Adipose tissue (tissue), 3 donors: ENCODE data around the gene CREM. TPM values are rescaled to one million over a fixed set of nuclear protein-coding genes. Genes with fewer than 3 reads are reported as not detected.
"Not testable (repeated sequence)": the region's sequence is repeated elsewhere in the genome, so short reads cannot be mapped to it uniquely, and the experiment has no call there.

Experiments
- H3K27ac ChIP-seq: one replicate; pipeline ENCODE4 v1.5.1; 2013; ENCODE audit warnings: low read depth, low read length
- WGBS, 3 donors: extraction: QIAGEN DNeasy Blood & Tissue Kit; methylation state at CpG; one replicate each; pipeline ENCODE4 v1.1.7; 2013; 5-methylcytosine and 5-hydroxymethylcytosine counted together
- polyA plus RNA-seq, 3 donors: library from polyadenylated mRNA; stranded (reverse); fragments of 200-250 nt; gene quantifications; one replicate each; pipeline ENCODE4 v1.2.3, GENCODE V29; 2013
- donor health status: healthy with polysubstance abuse.
- donor health status: Bipolar disorder and iron deficiency.
- donor health status: healthy.

CREM gene
- polyA plus RNA-seq, 3 donors, result 16.6 to 143 (median 75.4) TPM

DNA sequence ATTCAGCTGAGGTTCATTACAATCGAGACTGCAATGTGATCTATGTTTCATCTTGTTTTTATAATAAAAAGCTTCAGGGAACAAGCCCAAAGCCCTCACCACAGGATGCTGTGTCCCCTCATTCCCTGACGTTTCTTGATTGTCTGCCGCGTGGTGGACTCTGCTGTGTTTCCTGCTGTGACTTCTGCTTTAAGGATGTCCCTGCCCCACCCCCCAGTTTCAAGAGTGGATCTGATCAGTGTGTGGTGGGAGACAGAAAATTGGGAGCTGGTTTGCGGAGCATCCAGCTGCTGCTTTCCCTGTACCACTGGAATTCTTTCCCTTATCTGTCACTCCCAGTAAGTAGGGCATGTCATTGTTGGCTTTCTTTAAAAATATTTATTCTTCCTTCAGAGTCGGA, 86.2 kb downstream of the CREM start:
- 52 to 75% (median 54%) methylated on average over 6 of the region's 6 CpGs for WGBS, 3 donors
- no peak overlapping the region for H3K27ac ChIP-seq

DNA sequence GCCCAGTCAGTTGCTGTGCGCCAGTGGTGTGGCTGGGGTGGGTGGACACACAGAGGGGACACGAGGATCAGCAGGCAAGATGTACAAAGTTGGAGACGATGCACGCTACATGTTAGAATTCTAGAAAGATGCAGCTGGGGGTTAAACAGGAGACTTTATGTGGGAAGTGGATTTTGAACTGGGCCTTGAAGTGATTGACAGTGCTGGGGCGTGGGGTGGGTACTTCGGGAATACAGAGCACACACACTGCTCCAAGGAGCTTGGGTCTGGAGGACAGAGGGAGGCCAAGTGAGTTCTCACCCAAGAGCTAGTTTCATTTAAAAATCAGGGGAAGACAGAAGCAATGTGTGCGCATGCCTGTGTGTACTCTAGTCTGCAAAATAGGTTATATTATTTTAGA, 87.1 kb downstream of the CREM start:
- WGBS, 3 donors, result 81 to 95% (median 95%) methylated on average over 7 of the region's 7 CpGs
- H3K27ac ChIP-seq, result no peak overlapping the region

DNA sequence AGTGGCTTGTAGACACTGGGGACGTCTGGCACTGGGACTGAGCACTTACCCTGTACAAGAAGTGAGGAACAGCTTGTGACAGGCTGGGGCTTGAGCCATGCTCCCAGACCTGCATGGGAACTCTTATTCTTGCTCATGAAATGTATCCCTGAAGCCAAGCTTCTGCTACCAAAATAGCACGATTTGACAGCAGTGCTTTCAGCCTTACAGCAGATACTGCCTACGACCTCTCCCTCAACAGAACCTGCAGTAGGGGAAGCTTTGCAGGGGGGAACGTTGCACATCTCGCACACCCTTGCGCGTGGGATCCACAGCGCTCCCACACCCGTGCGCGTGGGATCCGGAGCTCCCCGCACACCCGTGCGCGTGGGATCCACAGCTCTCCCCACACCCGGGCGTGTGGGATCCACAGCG, 88.0 kb downstream of the CREM start:
- 88 to 95% (median 94%) methylated on average over 17 to 19 of the region's 19 CpGs for WGBS, 3 donors
- H3K27ac ChIP-seq, result no peak overlapping the region

DNA sequence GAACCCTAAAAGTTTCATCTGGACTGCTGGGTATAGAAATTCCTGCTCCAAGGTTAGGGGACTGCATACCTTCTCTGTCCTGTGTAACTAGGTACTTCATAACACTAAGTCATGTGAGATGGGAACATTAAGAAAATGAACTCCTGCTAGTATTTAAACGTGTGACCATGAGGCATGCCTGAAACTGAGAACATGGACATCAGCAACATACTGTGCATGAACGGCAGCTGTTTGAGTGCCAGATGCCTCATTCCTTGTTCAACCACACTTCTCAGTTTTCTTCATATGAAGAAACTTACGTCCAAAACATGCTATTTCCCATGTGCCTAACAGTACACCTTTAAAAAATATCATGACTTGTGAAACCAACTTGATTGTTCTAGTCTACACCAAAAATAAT, 88.5 kb downstream of the CREM start:
- 66 to 83% (median 79%) methylated on average over 3 of the region's 3 CpGs for WGBS, 3 donors
- no peak overlapping the region for H3K27ac ChIP-seq

DNA sequence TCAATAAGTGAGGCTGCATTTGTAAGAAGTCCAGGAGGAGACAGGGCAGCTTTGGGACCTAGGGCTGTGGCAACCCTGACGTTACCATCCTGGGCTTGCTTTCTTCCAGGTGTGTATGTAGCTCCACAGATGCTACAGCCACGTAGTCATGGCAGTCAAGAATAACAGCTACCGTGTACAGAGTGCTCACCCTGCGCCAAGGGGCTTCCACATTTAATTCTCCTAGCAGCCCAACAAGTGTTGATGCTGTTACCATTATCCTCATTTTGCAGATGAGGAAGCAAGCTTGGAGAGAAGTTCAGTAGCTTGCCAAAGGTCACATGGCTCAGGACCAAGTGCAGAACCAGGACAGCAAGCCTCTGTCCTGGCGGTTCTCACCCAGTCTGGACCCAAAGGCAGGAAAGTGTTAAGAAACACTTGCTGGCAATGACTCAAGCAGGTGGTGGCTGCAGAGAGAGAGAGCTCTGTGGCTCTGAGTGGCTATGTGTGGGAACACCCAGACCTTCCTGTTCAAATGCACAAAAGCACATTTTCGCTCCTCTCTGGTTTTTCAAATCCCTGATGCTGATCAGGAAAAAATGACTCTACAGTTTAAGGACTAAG, 89.8 kb downstream of the CREM start:
- 46 to 51% (median 49%) methylated on average over 6 of the region's 6 CpGs for WGBS, 3 donors
- no peak overlapping the region for H3K27ac ChIP-seq

DNA sequence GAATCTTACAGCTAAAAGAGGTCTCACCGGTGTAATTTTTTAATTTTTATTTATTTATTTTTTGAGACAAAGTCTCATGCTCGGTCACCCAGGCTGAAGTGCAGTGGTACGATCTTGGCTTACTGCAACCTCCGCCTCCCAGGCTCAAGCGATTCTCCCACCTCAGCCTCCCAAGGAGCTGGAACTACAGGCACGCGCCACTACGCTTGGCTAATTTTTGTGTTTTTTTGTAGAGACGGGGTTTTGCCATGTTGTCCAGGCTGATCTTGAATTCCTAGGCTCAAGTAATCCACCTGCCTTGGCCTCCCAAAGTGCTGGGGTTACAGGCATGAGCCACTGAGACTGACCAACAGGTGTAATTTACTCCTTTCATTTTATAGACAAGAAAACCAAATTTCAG, 90.3 kb downstream of the CREM start:
- H3K27ac ChIP-seq, result not testable (repeated sequence)
- WGBS, 3 donors, result 73 to 84% (median 79%) methylated on average over 9 of the region's 9 CpGs

DNA sequence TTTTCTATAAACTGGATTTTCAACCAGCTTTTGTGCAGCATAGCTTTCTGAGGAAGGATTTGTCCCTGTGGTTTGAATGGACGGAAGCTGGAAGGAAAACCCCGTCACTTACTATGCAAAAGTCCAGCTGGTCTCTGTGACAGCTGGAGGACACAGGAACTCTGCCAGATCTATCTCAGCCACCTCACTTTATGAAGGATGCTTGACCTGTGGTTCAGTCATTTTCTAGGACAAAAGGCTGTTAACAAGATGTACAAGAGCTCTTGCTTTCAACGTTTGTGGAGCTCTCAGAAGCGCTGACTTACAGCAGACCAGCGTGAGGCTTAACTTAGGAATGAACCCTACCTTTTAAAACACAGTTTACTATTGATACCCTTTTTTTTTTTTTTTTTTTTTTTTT, 90.8 kb downstream of the CREM start:
- no peak overlapping the region for H3K27ac ChIP-seq
- 42 to 70% (median 56%) methylated on average over 5 of the region's 5 CpGs for WGBS, 3 donors

DNA sequence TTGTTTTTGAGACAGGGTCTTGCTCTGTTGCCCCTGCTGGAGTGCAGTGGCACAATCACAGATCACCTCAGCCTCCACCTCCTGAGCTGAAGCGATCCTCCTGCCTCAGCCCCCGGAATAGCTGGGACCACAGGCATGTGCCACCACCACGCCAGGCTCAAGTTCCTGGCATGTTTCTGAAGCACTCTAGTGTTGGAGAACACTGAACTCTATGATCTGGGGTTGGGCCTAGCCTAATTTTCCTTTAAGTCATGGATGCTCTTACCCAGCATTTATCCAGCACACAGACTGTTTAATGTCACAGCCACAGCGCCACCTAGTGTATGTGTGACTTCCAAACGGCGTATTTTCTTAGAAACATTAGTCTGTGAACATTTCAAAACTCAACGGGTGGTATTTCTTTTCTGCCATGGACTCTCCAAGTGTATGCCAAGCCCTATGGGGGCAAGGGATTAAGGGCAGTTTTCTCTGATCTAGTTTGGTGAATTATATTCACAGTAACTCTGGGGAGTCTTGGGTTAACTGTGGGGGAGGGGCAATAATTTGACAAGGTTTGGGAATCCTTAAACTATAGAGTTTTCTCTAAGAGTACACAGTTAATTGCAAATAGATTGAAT, 91.8 kb downstream of the CREM start:
- 33 to 39% (median 38%) methylated on average over 7 of the region's 7 CpGs for WGBS, 3 donors
- no peak overlapping the region for H3K27ac ChIP-seq

DNA sequence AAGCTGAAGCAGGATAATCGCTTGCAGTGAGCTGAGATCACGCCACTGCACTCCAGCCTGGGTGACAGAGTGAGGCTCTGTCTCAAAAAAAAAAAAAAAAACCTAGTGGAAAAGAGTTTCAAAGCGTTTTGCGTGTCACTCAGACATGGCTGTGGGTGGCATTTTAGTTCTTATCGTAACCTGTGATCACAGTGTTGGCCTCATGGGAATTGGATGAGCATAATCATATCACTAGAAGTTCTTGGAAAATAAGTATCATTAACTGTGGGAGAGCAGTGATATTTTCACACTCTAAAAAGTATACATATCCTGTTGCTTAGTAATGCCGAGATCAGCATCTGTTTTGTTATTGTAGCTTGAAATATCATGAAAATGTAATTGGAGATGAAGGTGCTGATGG, 92.6 kb downstream of the CREM start:
- H3K27ac ChIP-seq, result no peak overlapping the region
- 67 to 78% (median 72%) methylated on average over 6 of the region's 6 CpGs for WGBS, 3 donors

DNA sequence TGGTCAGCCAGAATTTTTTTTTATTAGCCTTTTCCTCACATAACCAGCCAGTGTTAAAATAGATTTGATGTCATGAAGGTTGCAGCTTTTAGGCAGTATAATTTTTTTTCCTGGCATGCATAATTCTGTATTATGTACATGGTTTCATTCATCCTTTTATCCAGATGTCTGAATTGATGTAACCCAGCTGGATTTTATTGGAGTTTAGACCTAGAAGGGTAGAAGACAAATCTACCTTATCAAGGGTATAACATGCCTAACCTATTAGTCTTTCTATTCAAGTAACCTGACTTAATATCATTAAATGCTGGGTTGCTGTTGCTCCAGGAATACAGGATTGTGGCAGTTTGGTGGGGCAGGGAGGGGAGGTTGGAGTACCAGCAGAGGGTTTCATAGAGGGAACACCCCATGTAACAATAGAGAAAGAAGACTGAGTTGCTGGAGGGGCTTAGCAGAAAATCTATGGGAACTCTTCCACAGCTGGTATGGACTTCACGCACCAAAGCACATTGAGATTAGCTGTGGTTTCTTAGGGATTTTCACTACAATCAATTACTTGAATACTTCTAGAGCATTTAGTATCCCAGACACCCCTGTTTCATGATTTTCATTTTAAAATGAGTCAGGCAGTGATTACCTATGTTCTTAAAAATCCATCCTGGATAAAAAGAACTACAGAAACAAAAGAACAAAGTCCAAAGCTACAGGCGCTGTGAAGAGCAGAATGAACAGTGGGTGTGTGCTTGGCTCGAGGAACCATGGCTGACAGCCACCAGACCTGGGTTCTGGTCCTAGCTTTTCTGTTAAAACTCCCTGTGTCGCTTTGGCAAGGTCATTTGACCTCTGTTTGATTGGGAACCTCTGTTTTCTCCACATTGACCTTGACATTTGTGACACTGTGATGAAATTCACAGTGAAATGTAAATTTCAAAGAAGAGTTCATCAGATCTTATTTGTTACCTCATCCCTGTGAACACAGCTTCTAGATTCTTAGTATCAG, 93.5 kb downstream of the CREM start:
- H3K27ac ChIP-seq, result no peak overlapping the region
- 38 to 77% (median 72%) methylated on average over 4 of the region's 4 CpGs for WGBS, 3 donors

DNA sequence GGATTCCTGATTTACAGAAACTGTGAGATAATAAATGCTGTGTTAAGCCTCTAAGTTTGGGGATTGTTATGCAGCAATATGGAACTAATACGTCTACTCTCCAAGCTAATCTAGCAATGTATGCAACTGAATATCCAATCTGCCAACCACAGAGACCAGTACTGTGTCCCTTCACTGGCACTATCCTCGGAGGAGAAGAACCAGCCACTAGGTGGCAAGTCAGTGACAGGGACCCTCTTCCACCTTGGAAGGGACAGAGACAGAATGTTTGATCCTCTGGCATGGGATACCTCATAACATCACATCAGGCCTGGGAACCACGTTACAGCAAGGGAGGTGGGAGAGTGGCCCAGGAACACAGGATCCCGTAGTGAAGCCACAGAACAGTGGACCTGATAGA, 96.4 kb downstream of the CREM start:
- 88 to 95% (median 91%) methylated on average over 4 of the region's 4 CpGs for WGBS, 3 donors
- no peak overlapping the region for H3K27ac ChIP-seq

DNA sequence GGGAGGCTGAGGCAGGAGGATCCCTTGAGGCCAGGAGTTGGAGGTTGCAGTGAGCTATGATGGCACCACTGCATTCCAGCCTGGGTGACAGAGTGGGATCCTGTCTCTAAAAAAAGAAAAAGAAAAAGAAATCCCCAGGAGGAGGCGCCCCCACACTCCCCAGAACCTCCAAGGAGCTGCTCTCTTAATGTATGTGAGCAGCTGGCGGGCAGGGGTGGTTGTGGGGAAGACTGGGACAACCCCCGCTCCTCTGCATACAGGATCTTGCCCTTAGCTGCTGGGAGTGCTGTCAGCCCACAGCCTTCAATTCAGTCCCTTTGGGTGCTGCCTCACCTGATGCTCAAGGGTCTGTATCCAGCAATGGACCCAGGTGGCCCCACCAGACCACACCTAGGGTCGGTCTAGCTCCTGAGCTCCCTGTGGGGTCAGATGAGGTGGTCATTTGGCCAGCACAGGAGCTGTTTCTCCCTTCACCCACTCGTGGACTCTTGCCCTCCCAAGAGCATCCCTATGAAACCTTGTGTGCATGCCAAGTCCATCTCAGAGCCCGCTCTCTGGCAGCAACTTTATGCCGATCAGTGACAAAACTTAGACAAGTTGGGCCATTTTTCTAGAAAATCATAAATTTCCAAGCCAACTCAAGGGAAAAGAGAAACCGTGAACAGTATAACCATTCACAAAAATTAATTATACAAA, 97.5 kb downstream of the CREM start:
- no peak overlapping the region for H3K27ac ChIP-seq
- WGBS, 3 donors, result 89 to 95% (median 92%) methylated on average over 8 of the region's 8 CpGs

DNA sequence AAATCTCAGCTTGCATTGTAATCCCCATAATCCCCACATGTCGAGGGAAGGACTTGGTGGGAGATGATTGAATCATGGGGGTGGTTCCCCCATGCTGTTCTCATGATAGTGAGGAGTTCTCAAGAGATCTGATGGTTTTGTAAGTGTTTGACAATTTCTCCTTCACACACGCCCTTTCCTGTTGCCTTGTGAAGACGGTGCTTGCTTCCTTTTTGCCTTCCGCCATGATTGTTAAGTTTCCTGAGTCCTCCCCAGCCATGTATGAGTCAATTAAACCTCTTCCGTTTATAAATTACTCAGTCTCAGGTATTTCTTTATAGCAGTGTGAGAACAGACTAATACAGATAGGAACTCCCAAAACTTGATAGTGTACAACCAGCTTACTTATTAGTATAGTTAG, 98.6 kb downstream of the CREM start:
- H3K27ac ChIP-seq, result no peak overlapping the region
- WGBS, 3 donors, result 41 to 49% (median 43%) methylated on average over 5 of the region's 5 CpGs

DNA sequence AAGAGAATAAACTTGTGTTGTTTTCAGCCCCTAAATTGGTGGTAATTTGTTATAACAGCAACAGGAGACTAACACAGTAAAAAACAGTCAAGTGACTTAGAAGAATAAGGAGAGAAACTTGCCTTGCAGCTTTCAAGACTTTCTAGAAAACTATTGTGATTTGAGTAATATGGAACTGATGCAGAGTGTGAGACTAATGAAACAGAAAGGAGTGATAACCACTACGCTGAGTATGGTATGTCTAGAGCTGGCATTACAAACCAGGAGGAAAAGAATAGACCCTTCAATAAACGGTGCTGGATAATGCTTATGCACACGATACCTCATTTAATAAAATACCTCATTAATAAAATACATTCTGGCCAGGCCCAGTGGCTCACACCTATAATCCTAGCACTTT, 99.9 kb downstream of the CREM start:
- WGBS, 3 donors, result 84 to 93% (median 91%) methylated on average over 3 of the region's 3 CpGs

DNA sequence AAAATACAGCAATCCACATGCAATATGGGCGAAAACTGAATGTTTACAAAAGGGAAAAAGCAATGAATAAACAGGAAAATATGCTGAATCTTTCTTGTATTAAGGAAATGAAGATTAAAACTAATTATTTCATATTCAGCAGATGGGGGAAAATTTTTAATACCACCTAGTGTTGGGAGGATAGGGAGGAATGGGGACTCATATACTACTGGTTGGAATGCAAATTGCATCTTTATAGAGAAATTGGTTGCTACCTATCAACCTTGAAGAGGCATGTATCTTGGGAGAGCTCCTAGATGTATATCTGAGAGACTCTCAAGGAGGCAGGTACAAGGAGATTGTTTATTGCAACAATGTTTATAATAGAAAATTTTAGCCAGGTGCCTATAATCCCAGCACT, 101.4 kb downstream of the CREM start:
- H3K27ac ChIP-seq, result no peak overlapping the region
- WGBS, 3 donors, result 92 to 100% (median 96%) methylated on average over 1 of the region's 1 CpG

More for the DNA sequence above, 99.9 kb downstream of the CREM start:
- H3K27ac ChIP-seq, result no peak overlapping the region

DNA sequence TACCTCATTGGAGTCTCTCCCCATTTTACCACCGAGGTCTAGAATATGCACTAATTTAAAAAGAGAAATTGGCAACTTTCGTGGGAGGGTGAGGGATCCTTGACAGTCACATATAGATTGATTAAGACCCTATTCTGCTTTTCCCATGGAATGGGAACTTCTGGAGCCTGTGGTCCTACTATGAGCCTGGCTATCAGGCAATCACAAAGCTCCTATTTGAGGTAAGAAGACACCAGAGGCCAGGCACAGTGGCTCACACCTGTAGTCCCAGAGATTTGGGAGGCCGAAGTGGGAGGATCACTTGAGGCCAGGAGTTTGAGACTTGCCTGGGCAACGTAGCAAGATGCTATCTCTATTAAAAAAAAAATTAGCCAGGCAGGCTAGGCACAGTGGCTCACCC, 105.0 kb downstream of the CREM start:
- H3K27ac ChIP-seq, result no peak overlapping the region
- WGBS, 3 donors, result 85 to 93% (median 91%) methylated on average over 4 of the region's 4 CpGs

DNA sequence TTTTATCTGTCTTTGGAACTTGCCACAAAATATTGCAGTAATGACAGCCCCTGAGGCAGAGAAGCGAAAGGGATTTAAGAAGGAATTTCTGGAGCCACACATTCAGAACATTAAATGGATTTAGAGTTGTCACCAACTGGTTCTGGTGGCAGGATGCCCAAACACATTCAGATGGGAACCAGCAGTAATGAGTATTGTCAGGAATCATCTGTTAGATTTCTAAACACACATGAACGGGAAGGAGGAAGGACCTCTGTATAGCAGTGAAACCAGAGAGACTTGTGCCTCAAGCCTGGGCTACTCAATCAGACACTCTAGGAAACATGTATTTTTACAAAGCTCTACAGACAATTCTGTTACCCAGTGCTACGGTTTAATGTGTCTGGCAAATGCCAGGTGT, 105.9 kb downstream of the CREM start:
- no peak overlapping the region for H3K27ac ChIP-seq
- 70 to 80% (median 74%) methylated on average over 3 of the region's 3 CpGs for WGBS, 3 donors

DNA sequence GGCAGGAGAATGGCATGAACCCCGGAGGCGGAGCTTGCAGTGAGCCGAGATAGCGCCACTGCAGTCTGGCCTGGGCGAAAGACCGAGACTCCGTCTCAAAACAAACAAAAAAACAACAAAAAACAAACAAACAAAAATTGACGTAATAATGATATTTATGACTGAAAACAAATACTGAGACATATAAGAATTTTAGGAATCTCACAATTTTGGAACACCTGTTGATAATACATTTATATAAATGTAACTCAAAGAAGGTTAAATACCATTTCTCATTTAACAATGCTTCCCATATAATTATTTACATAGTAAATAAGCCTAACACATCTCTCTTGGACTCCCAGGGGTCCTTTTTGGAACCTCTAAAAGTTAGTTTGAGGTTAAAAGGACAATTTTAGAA, 107.4 kb downstream of the CREM start:
- no peak overlapping the region for H3K27ac ChIP-seq
- WGBS, 3 donors, result 93 to 100% (median 97%) methylated on average over 8 of the region's 8 CpGs

DNA sequence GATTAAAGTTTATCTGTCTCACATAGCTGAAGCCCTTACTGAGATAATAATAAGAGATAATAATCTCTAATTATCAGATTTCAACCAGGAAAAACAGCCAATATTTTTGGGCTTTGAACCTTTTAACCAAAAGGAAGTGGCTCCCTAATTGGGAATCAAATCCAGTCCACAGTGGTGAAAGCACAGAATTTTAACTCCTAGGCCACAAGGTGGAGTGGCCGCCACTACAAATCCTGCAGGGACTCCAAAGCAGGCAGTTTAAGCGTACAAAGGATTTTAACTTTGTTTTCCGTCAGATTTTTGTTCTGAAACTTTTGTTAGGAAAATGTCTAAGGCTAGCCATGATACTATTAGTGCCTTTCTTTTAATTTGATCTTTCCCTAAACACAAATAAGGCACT, 110.1 kb downstream of the CREM start:
- H3K27ac ChIP-seq, result no peak overlapping the region
- WGBS, 3 donors, result 61 to 76% (median 71%) methylated on average over 3 of the region's 3 CpGs
